Gastroesophageal sphincter (tissue), 4 donors: ENCODE data around the gene PIK3C2G. TPM values are rescaled to one million over a fixed set of nuclear protein-coding genes. Genes with fewer than 3 reads are reported as not detected.

ENCODE experiments used
- ATAC-seq: fragments of 150-250 bp; one replicate; pipeline ENCODE4 v1.9.1; 2016; ENCODE audit warnings: mild to moderate bottlenecking, moderate library complexity
- H3K27ac ChIP-seq, 4 donors: fragments of 200-600 bp; sonication (generic) in 3 of 4; 1 replicate in 3 of 4; 2 replicates in 1 of 4; pipeline ENCODE4 v1.5.1; 2016 to 2019
- H3K27me3 ChIP-seq: fragments of 200-600 bp; sonication (generic); one replicate; pipeline ENCODE4 v1.5.1; 2019
- H3K36me3 ChIP-seq, 2 donors: fragments of 200-600 bp; sonication (generic); one replicate each; pipeline ENCODE4 v1.5.1; 2019; ENCODE audit warnings: control low read depth in 1 of 2
- H3K4me1 ChIP-seq, 3 donors: fragments of 200-600 bp; sonication (generic); 1 replicate in 2 of 3; 2 replicates in 1 of 3; pipeline ENCODE4 v1.5.1; 2016 to 2019; ENCODE audit warnings: control low read depth in 2 of 3
- H3K4me3 ChIP-seq, 2 donors: fragments of 200-600 bp; sonication (generic); one replicate each; pipeline ENCODE4 v1.5.1; 2019; ENCODE audit warnings: mild to moderate bottlenecking in 1 of 2, moderate library complexity in 1 of 2
- H3K9me3 ChIP-seq, 3 donors: fragments of 200-600 bp; sonication (generic); one replicate each; pipeline ENCODE4 v1.5.1; 2017 to 2019; ENCODE audit warnings: control low read depth in 2 of 3
- CTCF ChIP-seq, 4 experiments: fragments of 200-600 bp in 2 of 4; fragments of 450-650 bp in 2 of 4; sonication (generic) in 1 of 4; IDR thresholded peaks; one replicate each; pipeline ENCODE4 v1.5.1; 2017 to 2019; ENCODE audit warnings: antibody characterized with exemption in 4 of 4, mild to moderate bottlenecking in 2 of 4, moderate library complexity in 2 of 4
- EP300 ChIP-seq: sonication (generic); formaldehyde crosslinking; IDR thresholded peaks from one replicate; pipeline ENCODE4 v1.6.1; 2017; ENCODE audit warnings: antibody characterized with exemption, mild to moderate bottlenecking
- POLR2A ChIP-seq, 2 donors: fragments of 450-650 bp; IDR thresholded peaks; one replicate each; pipeline ENCODE4 v1.6.1; 2017; ENCODE audit warnings: antibody characterized with exemption in 2 of 2, mild to moderate bottlenecking in 2 of 2, moderate library complexity in 1 of 2
- POLR2AphosphoS5 ChIP-seq: sonication (generic); formaldehyde crosslinking; IDR thresholded peaks from one replicate; pipeline ENCODE4 v1.6.1; 2017; ENCODE audit warnings: antibody characterized with exemption
- whole genome bisulfite sequencing, 2 donors: methylation state at CpG; one replicate each; pipeline ENCODE4 v1.1.5; 2018; ENCODE audit warnings: low coverage in 1 of 2; 5-methylcytosine and 5-hydroxymethylcytosine counted together
- total RNA-seq, 4 donors: library from RNA; depleted of rRNA; stranded (reverse); fragments of >200 nt; gene quantifications; one replicate each; pipeline ENCODE4 v1.1.0, GENCODE V29; 2016

Gene PIK3C2G
- total RNA-seq, 4 donors from 2014 or later: 0.40 to 0.79 (median 0.69) TPM; not detected in 1

- no peak overlapping the region for H3K4me3 ChIP-seq
- no peak overlapping the region for H3K27ac ChIP-seq
- no peaks in the 10 kb centered on the region for H3K27me3 ChIP-seq
- no peaks in the 10 kb centered on the region for H3K36me3 ChIP-seq
- no peak for ATAC-seq
- 47 to 55% methylated on average over 3 of the region's 3 CpGs for WGBS, 2 donors
- no peaks in the 10 kb centered on the region for H3K9me3 ChIP-seq
- TF ChIP-seq POLR2AphosphoS5 (no peak), EP300 (no peak), CTCF (IDR thresholded peaks at IDR 0.05) (no peak), POLR2A (IDR thresholded peaks at IDR 0.05) (no peak)
- H3K4me1 ChIP-seq: peaks cover 0 to 5% (median 0%) of the 10 kb centered on the region in 3 donors
Measured at GRCh38 chr12:18345021-18345735, 83.9 kb downstream of the PIK3C2G start.

- no peak for ATAC-seq
- no peaks in the 10 kb centered on the region for H3K27me3 ChIP-seq
- 92 to 100% methylated on average over 2 to 4 of the region's 5 CpGs for WGBS, 2 donors
- H3K9me3 ChIP-seq: no peaks in the 10 kb centered on the region
- no peaks in the 10 kb centered on the region for H3K4me1 ChIP-seq
- no peak for TF ChIP-seq POLR2AphosphoS5
- TF ChIP-seq EP300: no peak
- no peak for TF ChIP-seq CTCF (IDR thresholded peaks at IDR 0.05)
- TF ChIP-seq POLR2A (IDR thresholded peaks at IDR 0.05): no peak
- H3K4me3 ChIP-seq: no peak overlapping the region
- no peaks in the 10 kb centered on the region for H3K36me3 ChIP-seq
- H3K27ac ChIP-seq: no peak overlapping the region
Measured at GRCh38 chr12:18352312-18352711, 91.0 kb downstream of the PIK3C2G start.

- no peaks in the 10 kb centered on the region for H3K9me3 ChIP-seq
- WGBS, 2 donors: 83 to 100% methylated on average over 1 to 4 of the region's 5 CpGs
- H3K4me1 ChIP-seq: no peaks in the 10 kb centered on the region
- no peak for ATAC-seq
- no peak for TF ChIP-seq POLR2AphosphoS5
- no peak for TF ChIP-seq EP300
- no peak for TF ChIP-seq CTCF (IDR thresholded peaks at IDR 0.05)
- TF ChIP-seq POLR2A (IDR thresholded peaks at IDR 0.05): no peak
- H3K27me3 ChIP-seq: no peaks in the 10 kb centered on the region
- no peak overlapping the region for H3K4me3 ChIP-seq
- no peak overlapping the region for H3K27ac ChIP-seq
- H3K36me3 ChIP-seq: no peaks in the 10 kb centered on the region
Measured at GRCh38 chr12:18355429-18355828, 94.1 kb downstream of the PIK3C2G start.

- H3K4me1 ChIP-seq: no peaks in the 10 kb centered on the region
- WGBS, 2 donors: 88 to 100% methylated on average over 2 of the region's 2 CpGs
- ATAC-seq: no peak
- no peak for TF ChIP-seq CTCF (IDR thresholded peaks at IDR 0.05)
- TF ChIP-seq EP300: no peak
- TF ChIP-seq POLR2A (IDR thresholded peaks at IDR 0.05): no peak
- TF ChIP-seq POLR2AphosphoS5: no peak
- no peak overlapping the region for H3K4me3 ChIP-seq
- no peaks in the 10 kb centered on the region for H3K36me3 ChIP-seq
- H3K27me3 ChIP-seq: no peaks in the 10 kb centered on the region
- H3K27ac ChIP-seq: no peak overlapping the region
- no peaks in the 10 kb centered on the region for H3K9me3 ChIP-seq
Measured at GRCh38 chr12:18358077-18358476, 96.8 kb downstream of the PIK3C2G start.

- WGBS, 2 donors: 80 to 86% methylated on average over 1 to 2 of the region's 2 CpGs
- no peaks in the 10 kb centered on the region for H3K9me3 ChIP-seq
- ATAC-seq: no peak
- TF ChIP-seq CTCF (IDR thresholded peaks at IDR 0.05): no peak
- H3K4me3 ChIP-seq: no peak overlapping the region
- no peaks in the 10 kb centered on the region for H3K36me3 ChIP-seq
- no peaks in the 10 kb centered on the region for H3K4me1 ChIP-seq
- H3K27ac ChIP-seq: no peak overlapping the region
- H3K27me3 ChIP-seq: no peaks in the 10 kb centered on the region
Measured at GRCh38 chr12:18358930-18359329, 97.6 kb downstream of the PIK3C2G start.
